Uterus (tissue), 2 donors: ENCODE results near the gene WAS.

ENCODE experiments used
- CTCF ChIP-seq, 4 experiments: fragments of 200-600 bp in 2 of 4; fragments of 450-650 bp in 2 of 4; sonication (generic) in 2 of 4; IDR thresholded peaks; one replicate each; pipeline ENCODE4 v1.5.1; 2016 to 2019; ENCODE audit warnings: antibody characterized with exemption in 4 of 4, mild to moderate bottlenecking in 2 of 4, moderate library complexity in 1 of 4
- POLR2A ChIP-seq, 2 donors: fragments of 450-650 bp; IDR thresholded peaks; one replicate each; pipeline ENCODE4 v1.6.1; 2016; ENCODE audit warnings: antibody characterized with exemption in 2 of 2, mild to moderate bottlenecking in 1 of 2, moderate library complexity in 1 of 2

DNA sequence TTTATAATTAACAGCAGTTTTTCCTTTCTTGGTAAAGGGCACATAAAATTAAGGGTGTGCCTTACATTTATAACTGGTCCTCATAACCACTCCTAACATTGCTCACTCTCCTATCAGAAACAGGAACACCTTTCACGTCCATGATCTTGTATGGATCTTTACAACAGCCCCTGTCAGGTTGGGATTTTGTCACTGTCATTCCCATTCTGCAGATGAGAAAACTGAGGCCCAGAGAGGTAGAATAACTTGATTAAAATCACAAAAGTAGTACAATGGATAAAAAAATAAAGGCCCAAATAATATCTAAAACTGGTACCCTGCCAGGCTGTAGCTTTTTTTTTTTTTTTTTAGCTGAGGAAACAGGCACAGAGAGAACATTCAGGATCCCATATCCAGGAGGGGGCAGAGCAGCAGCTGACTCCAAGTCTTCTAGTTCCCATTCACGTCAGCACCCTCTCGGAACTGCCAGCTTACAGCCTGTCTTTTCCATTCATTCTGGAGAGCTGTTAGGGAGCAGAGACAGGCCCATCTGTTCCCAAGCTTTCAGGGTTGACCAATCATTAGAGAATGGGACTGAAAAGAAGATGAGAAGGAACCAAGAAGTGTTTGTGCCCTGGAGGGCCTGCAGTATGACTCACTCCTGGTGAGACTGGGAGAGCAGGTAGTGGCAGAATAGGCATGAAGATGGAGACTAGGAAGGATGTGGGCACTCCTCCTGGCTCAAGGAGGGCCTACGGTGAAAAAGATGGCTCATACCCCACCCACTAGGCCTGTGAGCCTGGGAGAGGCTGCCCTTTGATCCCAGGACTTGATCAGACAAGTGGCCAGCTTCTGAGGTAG is 20.3 kb downstream of the WAS start:
- no peak for TF ChIP-seq CTCF (IDR thresholded peaks at IDR 0.05)
- TF ChIP-seq POLR2A (IDR thresholded peaks at IDR 0.05), result no peak
